Duodenal mucosa (tissue), 2 donors: ENCODE results near the gene BLTP1.

Experiments used
- H3K27ac ChIP-seq: one replicate; pipeline ENCODE4 v1.7.0; 2013; ENCODE audit warnings: low read depth, low read length
- H3K27me3 ChIP-seq, 2 donors: one replicate each; pipeline ENCODE4 v1.7.0; 2013; ENCODE audit warnings: low read length in 2 of 2, control low read depth in 1 of 2; ENCODE audit not compliant: insufficient read depth in 2 of 2, control insufficient read depth in 1 of 2
- H3K36me3 ChIP-seq, 2 donors: one replicate each; pipeline ENCODE4 v1.7.0; 2013; ENCODE audit warnings: low read length in 2 of 2, control low read depth in 1 of 2; ENCODE audit not compliant: insufficient read depth in 2 of 2, control insufficient read depth in 1 of 2
- H3K4me1 ChIP-seq, 2 donors: one replicate each; pipeline ENCODE4 v1.7.0; 2013; ENCODE audit warnings: low read length in 2 of 2, control low read depth in 1 of 2; ENCODE audit not compliant: insufficient read depth in 2 of 2, control insufficient read depth in 1 of 2
- H3K4me3 ChIP-seq, 2 donors: one replicate each; pipeline ENCODE4 v1.7.0; 2013; ENCODE audit warnings: low read length in 2 of 2, low read depth in 1 of 2
- H3K9ac ChIP-seq, 2 donors: one replicate each; pipeline ENCODE4 v1.7.0; 2013; ENCODE audit warnings: low read length in 2 of 2, low read depth in 1 of 2
- H3K9me3 ChIP-seq, 2 donors: one replicate each; pipeline ENCODE4 v1.7.0; 2013; ENCODE audit warnings: low read length in 2 of 2, control low read depth in 1 of 2; ENCODE audit not compliant: control insufficient read depth in 1 of 2

The BLTP1 gene

GRCh38 chr4:122163301-122163700, 11.2 kb downstream of the BLTP1 start:
- no peak overlapping the region for H3K9ac ChIP-seq
- H3K9me3 ChIP-seq = no peaks in the 10 kb centered on the region
- H3K4me3 ChIP-seq = no peak overlapping the region
- peaks cover 0 to 11% of the 10 kb centered on the region in 2 donors for H3K4me1 ChIP-seq
- no peaks in the 10 kb centered on the region for H3K27me3 ChIP-seq
- H3K27ac ChIP-seq = no peak overlapping the region
- H3K36me3 ChIP-seq = peaks cover 0 to 2% of the 10 kb centered on the region in 2 donors

- peaks cover 0 to 2% of the 10 kb centered on the region in 2 donors for H3K36me3 ChIP-seq
- no peaks in the 10 kb centered on the region for H3K9me3 ChIP-seq
- H3K4me3 ChIP-seq = no peak overlapping the region
- H3K27ac ChIP-seq = no peak overlapping the region
- no peaks in the 10 kb centered on the region for H3K27me3 ChIP-seq
- H3K4me1 ChIP-seq = peaks cover 0 to 11% of the 10 kb centered on the region in 2 donors
- no peak overlapping the region for H3K9ac ChIP-seq
Observed at GRCh38 chr4:122163767-122164166, 11.6 kb downstream of the BLTP1 start.

- Histone ChIP-seq H3K9ac (no peak overlapping the region), H3K36me3 (no peaks in the 10 kb centered on the region), H3K9me3 (no peaks in the 10 kb centered on the region), H3K4me1 (peaks cover 0 to 14% of the 10 kb centered on the region in 2 donors), H3K27me3 (no peaks in the 10 kb centered on the region), H3K27ac (no peak overlapping the region), H3K4me3 (no peak overlapping the region)
Observed at GRCh38 chr4:122167369-122167768, 15.2 kb downstream of the BLTP1 start.

- Histone ChIP-seq H3K4me3 (no peak overlapping the region), H3K27me3 (no peaks in the 10 kb centered on the region), H3K36me3 (peaks cover 0 to 3% of the 10 kb centered on the region in 2 donors), H3K27ac (no peak overlapping the region), H3K9ac (no peak overlapping the region), H3K4me1 (peaks cover 0 to 3% of the 10 kb centered on the region in 2 donors), H3K9me3 (no peaks in the 10 kb centered on the region)
Observed at GRCh38 chr4:122170775-122171174, 18.6 kb downstream of the BLTP1 start.

GRCh38 chr4:122171323-122171722, 19.2 kb downstream of the BLTP1 start:
- no peak overlapping the region for H3K9ac ChIP-seq
- H3K9me3 ChIP-seq = no peaks in the 10 kb centered on the region
- H3K36me3 ChIP-seq = peaks cover 0 to 3% of the 10 kb centered on the region in 2 donors
- no peak overlapping the region for H3K27ac ChIP-seq
- H3K4me3 ChIP-seq = no peak overlapping the region
- no peaks in the 10 kb centered on the region for H3K27me3 ChIP-seq
- peaks cover 0 to 3% of the 10 kb centered on the region in 2 donors for H3K4me1 ChIP-seq

- H3K9ac ChIP-seq = no peak overlapping the region
- H3K4me1 ChIP-seq = peaks cover 0 to 3% of the 10 kb centered on the region in 2 donors
- H3K36me3 ChIP-seq = peaks cover 8 to 11% of the 10 kb centered on the region in 2 donors
- no peak overlapping the region for H3K4me3 ChIP-seq
- H3K27me3 ChIP-seq = no peaks in the 10 kb centered on the region
- H3K27ac ChIP-seq = no peak overlapping the region
- H3K9me3 ChIP-seq = no peaks in the 10 kb centered on the region
Observed at GRCh38 chr4:122172266-122172665, 20.1 kb downstream of the BLTP1 start.

GRCh38 chr4:122178961-122179360, 26.8 kb downstream of the BLTP1 start:
- H3K4me3 ChIP-seq = no peak overlapping the region
- no peaks in the 10 kb centered on the region for H3K4me1 ChIP-seq
- no peak overlapping the region for H3K9ac ChIP-seq
- peaks cover 23 to 46% of the 10 kb centered on the region in 2 donors for H3K36me3 ChIP-seq
- H3K27me3 ChIP-seq = no peaks in the 10 kb centered on the region
- no peak overlapping the region for H3K27ac ChIP-seq
- no peaks in the 10 kb centered on the region for H3K9me3 ChIP-seq

- peaks cover 19 to 38% of the 10 kb centered on the region in 2 donors for H3K36me3 ChIP-seq
- no peak overlapping the region for H3K9ac ChIP-seq
- no peaks in the 10 kb centered on the region for H3K4me1 ChIP-seq
- H3K4me3 ChIP-seq = no peak overlapping the region
- H3K9me3 ChIP-seq = no peaks in the 10 kb centered on the region
- H3K27me3 ChIP-seq = no peaks in the 10 kb centered on the region
- no peak overlapping the region for H3K27ac ChIP-seq
Observed at GRCh38 chr4:122195718-122196117, 43.6 kb downstream of the BLTP1 start.
